Subcutaneous abdominal adipose tissue (tissue), 5 donors: ENCODE results near the gene AGAP1.

ENCODE experiments used
- H3K27ac ChIP-seq: one replicate; pipeline ENCODE4 v1.7.0; 2013; ENCODE audit warnings: low read depth, mild to moderate bottlenecking, inconsistent platforms, low read length, moderate library complexity
- H3K27me3 ChIP-seq, 5 donors: one replicate each; pipeline ENCODE4 v1.7.0; 2013; ENCODE audit warnings: low read length in 5 of 5, inconsistent platforms in 1 of 5; ENCODE audit not compliant: control insufficient read depth in 5 of 5, insufficient read depth in 4 of 5
- H3K36me3 ChIP-seq, 5 donors: one replicate each; pipeline ENCODE4 v1.7.0; 2013; ENCODE audit warnings: low read length in 5 of 5; ENCODE audit not compliant: control insufficient read depth in 5 of 5, insufficient read depth in 5 of 5
- H3K4me1 ChIP-seq, 5 donors: one replicate each; pipeline ENCODE4 v1.7.0; 2013; ENCODE audit warnings: low read length in 5 of 5, mild to moderate bottlenecking in 3 of 5, moderate library complexity in 1 of 5; ENCODE audit not compliant: control insufficient read depth in 5 of 5, insufficient read depth in 5 of 5
- H3K4me3 ChIP-seq, 5 donors: one replicate each; pipeline ENCODE4 v1.7.0; 2013; ENCODE audit warnings: low read length in 5 of 5, low read depth in 1 of 5
- H3K9ac ChIP-seq, 5 donors: one replicate each; pipeline ENCODE4 v1.7.0; 2013; ENCODE audit warnings: low read length in 5 of 5, mild to moderate bottlenecking in 4 of 5, moderate library complexity in 3 of 5
- H3K9me3 ChIP-seq, 5 donors: one replicate each; pipeline ENCODE4 v1.7.0; 2013; ENCODE audit warnings: low read length in 5 of 5; ENCODE audit not compliant: control insufficient read depth in 5 of 5
- donor health status: healthy.
- donor health status: healthy.
- donor health status: healthy.
- donor health status: healthy.
- donor health status: healthy.

AGAP1 gene

GRCh38 chr2:236176417-236176816 lies 682.6 kb downstream of the AGAP1 start:
- Histone ChIP-seq H3K4me3 (no peak overlapping the region), H3K27ac (no peak overlapping the region), H3K9ac (no peak overlapping the region), H3K36me3 (no peaks in the 10 kb centered on the region), H3K4me1 (peaks cover 0 to 27% (median 21%) of the 10 kb centered on the region in 5 donors), H3K9me3 (no peaks in the 10 kb centered on the region), H3K27me3 (peaks cover 49 to 88% (median 71%) of the 10 kb centered on the region in 5 donors)

- H3K27ac ChIP-seq, result no peak overlapping the region
- H3K4me3 ChIP-seq, result no peak overlapping the region
- no peaks in the 10 kb centered on the region for H3K9me3 ChIP-seq
- H3K36me3 ChIP-seq, result no peaks in the 10 kb centered on the region
- peaks cover 0 to 23% (median 19%) of the 10 kb centered on the region in 5 donors for H3K4me1 ChIP-seq
- peaks cover 44 to 87% (median 67%) of the 10 kb centered on the region in 5 donors for H3K27me3 ChIP-seq
- no peak overlapping the region for H3K9ac ChIP-seq
These were observed 683.1 kb downstream of the AGAP1 start for GRCh38 chr2:236176951-236177350.

GRCh38 chr2:236177604-236177966 lies 683.7 kb downstream of the AGAP1 start:
- Histone ChIP-seq H3K9ac (no peak overlapping the region), H3K4me3 (no peak overlapping the region), H3K27ac (no peak overlapping the region), H3K27me3 (peaks cover 38 to 82% (median 62%) of the 10 kb centered on the region in 5 donors), H3K4me1 (peaks cover 0 to 20% (median 16%) of the 10 kb centered on the region in 5 donors), H3K36me3 (no peaks in the 10 kb centered on the region), H3K9me3 (no peaks in the 10 kb centered on the region)

- Histone ChIP-seq H3K36me3 (no peaks in the 10 kb centered on the region), H3K9me3 (no peaks in the 10 kb centered on the region), H3K4me1 (peaks cover 0 to 18% (median 12%) of the 10 kb centered on the region in 5 donors), H3K4me3 (peak overlapping the region in 4 of 5 donors; percentile 26 to 44 (median 39)), H3K9ac (no peak overlapping the region), H3K27me3 (peaks cover 34 to 76% (median 56%) of the 10 kb centered on the region in 5 donors), H3K27ac (no peak overlapping the region)
These were observed 684.4 kb downstream of the AGAP1 start for GRCh38 chr2:236177967-236178889.

GRCh38 chr2:236178890-236179235 lies 685.0 kb downstream of the AGAP1 start:
- H3K4me1 ChIP-seq, result peaks cover 0 to 18% (median 12%) of the 10 kb centered on the region in 5 donors
- no peak overlapping the region for H3K9ac ChIP-seq
- no peak overlapping the region for H3K27ac ChIP-seq
- peak overlapping the region in 1 of 5 donors; percentile 26 for H3K4me3 ChIP-seq
- peaks cover 28 to 69% (median 49%) of the 10 kb centered on the region in 5 donors for H3K27me3 ChIP-seq
- H3K36me3 ChIP-seq, result no peaks in the 10 kb centered on the region
- H3K9me3 ChIP-seq, result no peaks in the 10 kb centered on the region

GRCh38 chr2:236179236-236180075 lies 685.6 kb downstream of the AGAP1 start:
- no peaks in the 10 kb centered on the region for H3K9me3 ChIP-seq
- peaks cover 0 to 18% (median 12%) of the 10 kb centered on the region in 5 donors for H3K4me1 ChIP-seq
- no peak overlapping the region for H3K9ac ChIP-seq
- no peaks in the 10 kb centered on the region for H3K36me3 ChIP-seq
- H3K27me3 ChIP-seq, result peaks cover 22 to 63% (median 43%) of the 10 kb centered on the region in 5 donors
- H3K4me3 ChIP-seq, result no peak overlapping the region
- H3K27ac ChIP-seq, result no peak overlapping the region

GRCh38 chr2:236180076-236180816 lies 686.4 kb downstream of the AGAP1 start:
- Histone ChIP-seq H3K9ac (no peak overlapping the region), H3K27me3 (peaks cover 20 to 57% (median 40%) of the 10 kb centered on the region in 5 donors), H3K4me1 (peaks cover 0 to 18% (median 12%) of the 10 kb centered on the region in 5 donors), H3K9me3 (peaks cover 0 to 5% (median 0%) of the 10 kb centered on the region in 5 donors), H3K4me3 (no peak overlapping the region), H3K27ac (no peak overlapping the region), H3K36me3 (no peaks in the 10 kb centered on the region)

GRCh38 chr2:236180831-236181453 lies 687.1 kb downstream of the AGAP1 start:
- Histone ChIP-seq H3K9me3 (peaks cover 0 to 5% (median 0%) of the 10 kb centered on the region in 5 donors), H3K27ac (no peak overlapping the region), H3K4me1 (peaks cover 0 to 18% (median 12%) of the 10 kb centered on the region in 5 donors), H3K27me3 (peaks cover 20 to 50% (median 36%) of the 10 kb centered on the region in 5 donors), H3K36me3 (no peaks in the 10 kb centered on the region), H3K4me3 (no peak overlapping the region), H3K9ac (no peak overlapping the region)
